CD4-positive, alpha-beta T cell (primary cell): Measurements from ENCODE around the gene PRDX2. TPM values are rescaled to one million over a fixed set of nuclear protein-coding genes. Genes with fewer than 3 reads are reported as not detected.

Experiments
- ATAC-seq: fragments of 200-7000 bp; cut with Tn5 transposase; one replicate; pipeline ENCODE4 v1.10.0; 2022; ENCODE audit warnings: mild to moderate bottlenecking; ENCODE audit not compliant: poor library complexity
- CTCF ChIA-PET: fragments of 350-600 bp; sonication (Branson Sonifier 250); formaldehyde crosslinking; loops from one replicate; lab custom pipeline; 2021; ENCODE audit warnings: antibody characterized with exemption, inconsistent platforms; lab: Charles Lee
- POLR2A ChIA-PET: fragments of 350-600 bp; sonication (Branson Sonifier 250); formaldehyde crosslinking; loops from one replicate; lab custom pipeline; 2021; ENCODE audit warnings: antibody characterized with exemption, inconsistent platforms; lab: Charles Lee
- DNase-seq, 14 experiments: peaks; one replicate each; pipeline ENCODE4 v3.0.0-alpha.2; 2013 to 2020; ENCODE audit warnings: mixed read lengths in 2 of 14
- H3K27ac ChIP-seq, 2 donors: one replicate each; pipeline versions ENCODE4 v1.5.1 to v1.7.0; 2013; ENCODE audit warnings: low read length in 2 of 2, low read depth in 1 of 2, mild to moderate bottlenecking in 1 of 2
- H3K27me3 ChIP-seq, 2 experiments: 1 replicate in 1 of 2; 2 replicates in 1 of 2; pipeline versions ENCODE4 v1.6.1 to v1.7.0; 2013; ENCODE audit warnings: low read length in 2 of 2, control low read depth in 1 of 2, mild to moderate bottlenecking in 1 of 2, moderate library complexity in 1 of 2; ENCODE audit not compliant: insufficient read depth in 2 of 2, control insufficient read depth in 1 of 2
- H3K36me3 ChIP-seq: one replicate; pipeline ENCODE4 v1.6.1; 2013; ENCODE audit warnings: low read length, control low read depth; ENCODE audit not compliant: insufficient read depth
- H3K4me1 ChIP-seq: one replicate; pipeline ENCODE4 v1.6.1; 2013; ENCODE audit warnings: low read length, control low read depth; ENCODE audit not compliant: insufficient read depth
- H3K4me3 ChIP-seq: one replicate; pipeline ENCODE4 v1.5.1; 2013; ENCODE audit warnings: mild to moderate bottlenecking, low read length, moderate library complexity
- H3K9me3 ChIP-seq, 2 experiments: 1 replicate in 1 of 2; 2 replicates in 1 of 2; pipeline versions ENCODE4 v1.6.1 to v1.7.0; 2013; ENCODE audit warnings: low read length in 2 of 2, mild to moderate bottlenecking in 2 of 2, control low read depth in 1 of 2, moderate library complexity in 1 of 2; ENCODE audit not compliant: control insufficient read depth in 1 of 2, insufficient read depth in 1 of 2
- H3K27ac Mint-ChIP-seq: one replicate; pipeline ENCODE4 v1.8.0; 2020; ENCODE audit warnings: mixed read lengths
- H3K27me3 Mint-ChIP-seq: one replicate; pipeline ENCODE4 v1.8.0; 2021; ENCODE audit warnings: mixed read lengths
- H3K36me3 Mint-ChIP-seq: one replicate; pipeline ENCODE4 v1.8.0; 2021; ENCODE audit warnings: low read depth, mixed read lengths
- H3K4me1 Mint-ChIP-seq: one replicate; pipeline ENCODE4 v1.8.0; 2021; ENCODE audit warnings: low read depth, mixed read lengths
- H3K4me3 Mint-ChIP-seq: one replicate; pipeline ENCODE4 v1.8.0; 2020; ENCODE audit warnings: mild to moderate bottlenecking, mixed read lengths
- H3K9me3 Mint-ChIP-seq: one replicate; pipeline ENCODE4 v1.8.0; 2020; ENCODE audit warnings: mixed read lengths
- intact Hi-C, 2 experiments: fragments of 100-400 bp; cut with DNase I in 1 of 2; cut with micrococcal nuclease in 1 of 2; formaldehyde crosslinking; loops; one replicate each; pipeline versions ENCODE4 v1.15.1 to v1.9.0; 2023 to 2025; cut with DNase I, micrococcal nuclease
- total RNA-seq, 174 experiments: library from RNA in 2 of 174; stranded (reverse) in 2 of 174; gene quantifications; one replicate each; pipeline ENCODE4 v1.2.3 and lab custom pipeline; 2021 to 2026
- TF ChIP-seq, protein P1 (sequence below): fragments of 200-600 bp; IDR thresholded peaks from one replicate; pipeline ENCODE4 v1.8.0; 2022; ENCODE audit warnings: antibody characterized with exemption, mild to moderate bottlenecking

Gene PRDX2
- total RNA-seq, 2 experiments from 2014 or later: 59.7 to 65.9 TPM

DNA sequence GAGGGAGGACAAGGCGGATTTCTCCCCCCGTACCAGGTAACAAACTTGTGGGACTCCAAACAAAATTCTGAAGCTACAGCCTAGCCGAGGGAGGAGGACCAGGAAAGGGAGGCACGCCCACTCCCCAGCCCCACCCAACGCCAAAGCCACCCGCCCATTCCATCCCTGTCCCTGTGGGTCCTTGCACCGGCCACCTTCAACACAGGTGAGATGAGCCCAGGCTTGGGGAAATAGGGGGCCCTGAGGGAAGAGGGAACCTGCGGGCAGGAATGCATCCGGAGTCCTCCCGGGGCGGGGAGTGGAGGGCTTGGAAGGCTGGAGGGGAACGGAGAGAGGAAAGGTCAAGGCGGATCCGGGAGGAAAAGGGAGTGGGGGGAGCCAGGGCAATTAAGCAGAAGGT is 50.0 kb downstream of the PRDX2 start, which contains the start of gene BEST2:
Gene BEST2 (plus strand): TSS at position 157 of the 400 bp plus-strand sequence. CDS start 802 bp downstream, outside the sequence.
- Histone ChIP-seq H3K36me3 (peaks cover 15% of the 10 kb centered on the region), H3K4me1 (peaks cover 11% of the 10 kb centered on the region), H3K9me3 (peaks cover 7 to 19% of the 10 kb centered on the region in 2 experiments), H3K4me3 (no peak within 1 kb of the TSS), H3K27me3 (peaks cover 11 to 13% of the 10 kb centered on the region in 2 experiments), H3K27ac (no peak within 1 kb of the TSS)
- H3K27me3 Mint-ChIP-seq: peaks cover 36% of the 10 kb centered on the region
- H3K36me3 Mint-ChIP-seq: peaks cover 18% of the 10 kb centered on the region
- ATAC-seq (no peak), DNase-seq (no peak)
- POLR2A ChIA-PET: no interaction called here
- TF ChIP-seq, protein P1, sequence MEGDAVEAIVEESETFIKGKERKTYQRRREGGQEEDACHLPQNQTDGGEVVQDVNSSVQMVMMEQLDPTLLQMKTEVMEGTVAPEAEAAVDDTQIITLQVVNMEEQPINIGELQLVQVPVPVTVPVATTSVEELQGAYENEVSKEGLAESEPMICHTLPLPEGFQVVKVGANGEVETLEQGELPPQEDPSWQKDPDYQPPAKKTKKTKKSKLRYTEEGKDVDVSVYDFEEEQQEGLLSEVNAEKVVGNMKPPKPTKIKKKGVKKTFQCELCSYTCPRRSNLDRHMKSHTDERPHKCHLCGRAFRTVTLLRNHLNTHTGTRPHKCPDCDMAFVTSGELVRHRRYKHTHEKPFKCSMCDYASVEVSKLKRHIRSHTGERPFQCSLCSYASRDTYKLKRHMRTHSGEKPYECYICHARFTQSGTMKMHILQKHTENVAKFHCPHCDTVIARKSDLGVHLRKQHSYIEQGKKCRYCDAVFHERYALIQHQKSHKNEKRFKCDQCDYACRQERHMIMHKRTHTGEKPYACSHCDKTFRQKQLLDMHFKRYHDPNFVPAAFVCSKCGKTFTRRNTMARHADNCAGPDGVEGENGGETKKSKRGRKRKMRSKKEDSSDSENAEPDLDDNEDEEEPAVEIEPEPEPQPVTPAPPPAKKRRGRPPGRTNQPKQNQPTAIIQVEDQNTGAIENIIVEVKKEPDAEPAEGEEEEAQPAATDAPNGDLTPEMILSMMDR: no peak
- CTCF ChIA-PET: no interaction called here
- H3K27ac Mint-ChIP-seq: no peak within 1 kb of the TSS
- peaks cover 6% of the 10 kb centered on the region for H3K4me1 Mint-ChIP-seq
- peaks cover 4% of the 10 kb centered on the region for H3K9me3 Mint-ChIP-seq
- intact Hi-C loops: no loop called here
- H3K4me3 Mint-ChIP-seq: no peak within 1 kb of the TSS

DNA sequence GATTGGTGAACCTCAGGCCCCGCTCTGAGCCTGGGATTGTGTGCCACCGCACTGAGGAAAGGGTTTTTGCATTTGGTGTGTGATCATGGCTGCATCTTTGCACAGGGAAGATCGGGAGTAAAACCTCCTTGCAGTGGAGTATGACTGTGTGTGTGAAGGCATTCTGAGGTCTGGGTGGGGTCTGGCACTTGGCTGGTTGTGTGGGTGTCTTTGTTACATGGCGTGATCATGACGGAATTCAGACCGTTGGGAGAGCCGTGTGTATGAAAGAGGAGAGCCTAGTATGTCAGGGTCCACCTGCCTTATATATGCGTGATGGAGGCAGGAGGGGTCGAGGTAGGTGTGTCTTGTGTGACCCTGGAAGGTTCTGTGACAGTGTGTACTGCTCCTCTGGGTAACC is 50.7 kb downstream of the PRDX2 start:
- peaks cover 7 to 19% of the 10 kb centered on the region in 2 experiments for H3K9me3 ChIP-seq
- H3K27ac ChIP-seq: no peak overlapping the region
- POLR2A ChIA-PET: no interaction called here
- TF ChIP-seq, protein P1: no peak
- no peak overlapping the region for H3K4me3 Mint-ChIP-seq
- intact Hi-C loops: no loop called here
- ATAC-seq (no peak), DNase-seq (no peak)
- peaks cover 26% of the 10 kb centered on the region for H3K36me3 Mint-ChIP-seq
- peaks cover 20% of the 10 kb centered on the region for H3K36me3 ChIP-seq
- H3K4me3 ChIP-seq: no peak overlapping the region
- CTCF ChIA-PET: no interaction called here
- peaks cover 6% of the 10 kb centered on the region for H3K4me1 Mint-ChIP-seq
- peaks cover 8 to 11% of the 10 kb centered on the region in 2 experiments for H3K27me3 ChIP-seq
- peaks cover 11% of the 10 kb centered on the region for H3K4me1 ChIP-seq
- peaks cover 4% of the 10 kb centered on the region for H3K9me3 Mint-ChIP-seq
- no peak overlapping the region for H3K27ac Mint-ChIP-seq
- H3K27me3 Mint-ChIP-seq: peaks cover 30% of the 10 kb centered on the region

DNA sequence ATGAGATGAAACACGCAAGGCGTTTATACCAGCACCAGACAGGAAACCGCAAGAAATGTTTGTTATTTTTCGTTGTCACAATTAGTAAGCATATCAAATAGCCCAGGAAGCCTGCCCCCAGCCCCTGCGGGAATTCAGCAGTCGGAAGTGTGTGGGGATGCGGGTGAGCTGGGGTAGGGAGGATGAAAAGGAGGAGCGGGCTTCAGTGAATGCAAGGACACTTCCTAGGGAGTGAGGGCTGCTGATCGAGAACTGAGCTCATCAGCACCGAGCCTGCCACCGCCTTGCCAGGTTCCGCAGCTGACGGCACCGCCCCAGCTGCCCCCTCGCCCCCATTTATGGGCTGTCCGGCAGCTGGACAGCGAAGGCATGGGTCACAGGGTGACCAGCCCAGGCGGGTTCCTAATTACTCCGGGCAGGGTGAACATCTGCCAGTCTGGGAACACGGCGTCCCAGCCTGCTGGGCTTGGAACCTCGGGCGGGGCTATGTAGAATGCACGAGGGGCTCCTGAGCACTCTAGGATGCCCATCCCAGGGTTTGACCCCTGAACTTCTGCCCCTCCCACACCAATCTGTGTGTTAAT is 51.6 kb downstream of the PRDX2 start:
- Mint-ChIP-seq H3K4me3 (no peak overlapping the region), H3K9me3 (peaks cover 4% of the 10 kb centered on the region), H3K36me3 (peaks cover 34% of the 10 kb centered on the region), H3K27ac (no peak overlapping the region), H3K27me3 (peaks cover 24% of the 10 kb centered on the region), H3K4me1 (peaks cover 6% of the 10 kb centered on the region)
- POLR2A ChIA-PET: no interaction called here
- intact Hi-C loops: no loop called here
- DNase-seq (peak in 1 of 14 experiments; percentile 10), ATAC-seq (peak; percentile 26)
- no peak overlapping the region for H3K27ac ChIP-seq
- peaks cover 6 to 10% of the 10 kb centered on the region in 2 experiments for H3K27me3 ChIP-seq
- peaks cover 7 to 19% of the 10 kb centered on the region in 2 experiments for H3K9me3 ChIP-seq
- no peak overlapping the region for H3K4me3 ChIP-seq
- CTCF ChIA-PET: no interaction called here
- peaks cover 11% of the 10 kb centered on the region for H3K4me1 ChIP-seq
- TF ChIP-seq, protein P1: no peak
- peaks cover 28% of the 10 kb centered on the region for H3K36me3 ChIP-seq
